ENCODE data around the gene CYTH1.

GRCh38 chr17:78726513-78726912 is 55.6 kb downstream of the CYTH1 start:
- TF ChIP-seq EZH2 (IDR thresholded peaks at IDR 0.05; ENCODE audit: low read depth) = no peak
- TF ChIP-seq, protein P1, sequence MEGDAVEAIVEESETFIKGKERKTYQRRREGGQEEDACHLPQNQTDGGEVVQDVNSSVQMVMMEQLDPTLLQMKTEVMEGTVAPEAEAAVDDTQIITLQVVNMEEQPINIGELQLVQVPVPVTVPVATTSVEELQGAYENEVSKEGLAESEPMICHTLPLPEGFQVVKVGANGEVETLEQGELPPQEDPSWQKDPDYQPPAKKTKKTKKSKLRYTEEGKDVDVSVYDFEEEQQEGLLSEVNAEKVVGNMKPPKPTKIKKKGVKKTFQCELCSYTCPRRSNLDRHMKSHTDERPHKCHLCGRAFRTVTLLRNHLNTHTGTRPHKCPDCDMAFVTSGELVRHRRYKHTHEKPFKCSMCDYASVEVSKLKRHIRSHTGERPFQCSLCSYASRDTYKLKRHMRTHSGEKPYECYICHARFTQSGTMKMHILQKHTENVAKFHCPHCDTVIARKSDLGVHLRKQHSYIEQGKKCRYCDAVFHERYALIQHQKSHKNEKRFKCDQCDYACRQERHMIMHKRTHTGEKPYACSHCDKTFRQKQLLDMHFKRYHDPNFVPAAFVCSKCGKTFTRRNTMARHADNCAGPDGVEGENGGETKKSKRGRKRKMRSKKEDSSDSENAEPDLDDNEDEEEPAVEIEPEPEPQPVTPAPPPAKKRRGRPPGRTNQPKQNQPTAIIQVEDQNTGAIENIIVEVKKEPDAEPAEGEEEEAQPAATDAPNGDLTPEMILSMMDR (conservative IDR thresholded peaks at IDR 0.05) = no peak
